ENCODE data around the gene MORN3.
"Not testable (repeated sequence)": the region's sequence is repeated elsewhere in the genome, so short reads cannot be mapped to it uniquely, and the experiment has no call there.

Gene MORN3

DNA sequence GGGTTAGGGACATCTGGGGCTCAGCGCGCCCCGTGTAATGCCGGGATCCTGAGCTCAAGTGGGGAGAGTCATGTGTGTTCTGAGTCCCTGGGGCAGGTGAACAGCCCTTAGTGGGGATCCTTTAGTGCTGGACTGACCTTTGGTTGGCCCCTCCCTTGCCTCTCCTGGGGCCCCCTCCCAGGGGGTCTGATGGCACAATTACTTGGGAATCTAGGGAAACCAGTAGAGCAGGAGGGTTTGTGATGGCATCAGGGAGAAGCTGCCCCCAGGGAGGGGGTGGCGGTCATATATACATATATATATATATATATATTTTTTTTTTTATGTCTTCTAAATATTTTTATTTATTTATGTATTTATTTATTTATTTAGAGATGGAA lies at the start of gene MORN3:
Gene MORN3 (minus strand): TSS at position 134 of the 380 bp plus-strand sequence. CDS start 171 bp downstream, outside the sequence.
- DNase-seq, result no peak

DNA sequence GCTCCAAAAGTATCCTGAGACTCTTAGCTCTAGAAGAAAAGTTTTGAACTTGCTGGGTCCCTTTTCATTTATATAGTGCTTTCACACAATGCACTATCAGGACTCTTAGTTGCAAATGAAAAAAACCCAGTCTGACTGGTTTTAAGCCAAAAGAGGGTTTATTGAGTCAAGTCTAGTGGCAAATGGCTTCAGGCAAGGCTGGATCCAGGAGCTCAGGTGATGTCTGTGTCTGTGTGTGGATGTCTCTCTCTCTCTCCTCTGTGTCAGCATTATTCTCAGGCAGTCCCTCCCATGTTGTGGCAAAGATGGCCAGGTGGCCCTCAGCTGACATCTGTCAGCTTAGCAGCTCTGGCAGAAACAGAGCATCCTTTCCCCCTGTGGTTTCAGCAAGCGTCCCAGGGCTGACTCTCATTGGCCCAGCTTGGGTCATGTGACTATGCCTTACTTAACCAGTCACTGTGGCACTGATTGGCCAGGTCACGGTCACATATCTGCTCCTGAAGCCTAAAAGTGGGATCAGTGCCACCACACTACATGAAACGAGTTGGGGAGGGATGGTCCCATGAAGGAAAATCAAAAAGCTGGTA lies 49.3 kb upstream of the MORN3 start:
- no peak for DNase-seq

GRCh38 chr12:121717041-121717699 lies 47.7 kb upstream of the MORN3 start:
- no peak for DNase-seq

DNA sequence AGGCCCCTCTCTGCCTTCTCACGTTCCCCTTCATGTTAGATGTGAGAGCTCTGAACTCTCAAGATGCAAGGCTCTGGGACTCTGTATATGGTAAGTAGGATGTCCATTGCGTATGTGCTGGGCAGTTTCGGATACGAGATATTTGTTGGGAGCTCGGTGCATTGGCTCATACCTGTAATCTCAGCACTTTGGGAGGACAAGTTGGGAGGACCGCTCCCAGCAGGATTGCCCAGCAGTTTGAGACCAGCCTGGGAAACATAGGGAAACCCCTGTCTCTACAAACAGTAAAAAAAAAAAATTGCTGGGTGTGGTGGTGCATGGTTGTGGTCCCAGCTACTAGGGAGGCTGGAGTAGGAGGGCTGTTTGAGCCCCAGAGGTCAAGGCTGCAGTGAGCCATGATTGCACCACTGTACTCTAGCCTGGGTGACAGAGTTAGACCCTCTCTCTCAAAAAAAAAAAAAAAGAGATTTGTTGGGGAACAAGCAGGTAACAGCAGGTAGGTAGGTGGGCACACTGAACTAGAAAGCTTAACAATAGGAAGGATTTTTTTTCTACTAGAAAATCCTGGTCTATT lies 46.5 kb upstream of the MORN3 start:
- no peak for DNase-seq

- DNase-seq, result not testable (repeated sequence)
Observed at GRCh38 chr12:121715055-121715454, 45.6 kb upstream of the MORN3 start.

DNA sequence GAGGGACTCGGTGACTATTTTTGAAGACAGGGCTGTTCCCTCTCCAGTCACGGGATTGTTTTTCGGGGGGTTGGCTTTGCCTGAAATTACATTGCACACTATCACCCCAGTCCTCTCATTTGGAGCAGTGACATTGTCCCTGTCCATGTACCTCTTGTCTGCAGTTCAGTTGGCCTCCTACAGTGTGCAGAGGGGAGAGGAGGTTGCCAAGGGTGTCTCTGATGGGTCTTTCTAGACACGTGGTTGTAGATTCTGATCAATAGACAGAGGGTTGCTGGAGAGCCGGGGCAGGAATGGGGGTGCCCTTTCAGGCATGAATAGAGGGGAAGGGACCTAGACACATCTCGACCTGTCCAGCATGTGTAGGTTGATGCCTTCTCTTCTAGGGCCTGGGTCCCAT lies 44.3 kb upstream of the MORN3 start:
- no peak for DNase-seq

DNA sequence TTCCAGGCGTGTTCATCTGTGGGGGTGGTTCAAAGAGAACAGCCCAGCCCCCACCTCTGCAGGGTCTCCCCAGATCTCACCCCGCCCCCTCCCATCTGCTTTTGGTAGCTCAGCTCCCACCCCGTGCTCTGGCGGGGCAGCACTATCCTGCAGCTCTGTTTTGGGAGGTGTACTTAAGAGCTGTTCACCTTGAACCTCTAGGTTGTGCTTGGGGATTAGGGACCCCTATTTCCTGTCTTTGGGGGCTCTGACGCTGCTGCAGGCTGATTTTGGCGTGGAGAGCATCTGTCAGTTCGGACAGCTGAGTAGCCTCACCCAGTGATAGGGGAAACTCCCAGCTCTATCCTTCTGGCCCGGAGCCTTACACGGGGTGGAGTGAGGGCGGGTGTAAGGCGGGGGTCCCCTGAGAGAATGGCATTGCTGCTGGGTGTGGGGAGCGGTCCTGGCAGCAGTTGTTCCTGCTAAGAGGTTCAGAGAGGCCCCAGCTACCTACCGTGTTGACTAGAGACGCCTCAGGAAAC lies 43.9 kb upstream of the MORN3 start:
- no peak for DNase-seq

- DNase-seq, result peak; percentile 66 to 77 (median 72)
Observed at GRCh38 chr12:121712461-121713256, 43.2 kb upstream of the MORN3 start, which contains the start of gene TMEM120B. Gene TMEM120B, plus strand, starts transcription at chr12:121712752. Its CDS starts 144 bp downstream, at chr12:121712896.

DNA sequence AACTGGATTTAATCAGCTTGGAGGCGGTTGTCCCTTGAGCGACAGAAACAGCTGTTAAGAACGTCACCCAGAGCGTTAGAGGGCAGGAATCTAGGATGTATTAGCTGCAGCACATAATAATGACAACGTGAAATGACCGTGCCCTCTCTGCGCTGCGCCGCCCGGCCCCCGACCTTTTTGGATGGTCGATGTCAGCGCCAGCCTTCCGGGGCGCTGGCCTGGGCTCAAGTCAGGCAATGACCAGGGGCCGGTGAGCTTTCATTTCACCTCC lies 42.7 kb upstream of the MORN3 start:
- no peak for DNase-seq

DNA sequence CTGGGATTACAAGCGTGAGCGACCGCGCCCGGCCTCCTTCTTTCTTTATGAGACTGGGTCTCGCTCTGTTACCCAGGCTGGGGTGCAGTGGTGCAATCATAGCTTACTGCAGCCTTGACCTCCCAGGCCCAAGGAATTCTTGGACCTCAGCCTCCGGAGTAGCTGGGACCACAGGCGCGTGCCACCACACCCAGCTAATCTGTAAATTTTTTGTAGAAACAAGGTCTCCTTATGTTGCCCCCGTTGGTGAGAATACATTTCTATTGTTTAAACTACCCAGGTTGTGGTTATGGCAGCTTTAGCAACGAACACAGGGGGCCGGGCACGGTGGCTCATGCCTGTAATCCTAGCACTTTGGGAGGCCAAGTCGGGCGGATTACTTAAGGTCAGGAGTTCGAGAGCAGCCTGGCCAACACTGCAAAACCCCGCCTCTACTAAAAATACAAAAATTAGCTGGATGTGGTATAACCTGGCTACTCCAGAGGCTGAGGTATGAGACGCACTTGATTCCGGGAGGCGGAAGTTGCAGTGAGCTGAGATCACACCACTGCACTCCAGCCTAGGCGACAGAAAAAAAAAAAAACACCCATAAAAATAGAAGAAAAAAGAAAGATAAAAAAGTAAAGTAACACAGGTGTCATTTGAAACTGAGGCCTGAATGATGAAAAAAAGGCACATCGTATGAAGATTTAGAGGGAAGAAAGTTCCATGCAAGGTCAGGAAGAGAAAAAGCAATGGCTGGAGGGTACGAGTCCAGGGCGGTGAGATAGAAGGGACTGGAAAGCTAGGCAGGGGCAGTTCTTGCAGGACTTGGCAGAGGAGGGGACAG lies 42.1 kb upstream of the MORN3 start:
- no peak for DNase-seq

- DNase-seq, result no peak
Observed at GRCh38 chr12:121709478-121709961, 40.1 kb upstream of the MORN3 start.

DNA sequence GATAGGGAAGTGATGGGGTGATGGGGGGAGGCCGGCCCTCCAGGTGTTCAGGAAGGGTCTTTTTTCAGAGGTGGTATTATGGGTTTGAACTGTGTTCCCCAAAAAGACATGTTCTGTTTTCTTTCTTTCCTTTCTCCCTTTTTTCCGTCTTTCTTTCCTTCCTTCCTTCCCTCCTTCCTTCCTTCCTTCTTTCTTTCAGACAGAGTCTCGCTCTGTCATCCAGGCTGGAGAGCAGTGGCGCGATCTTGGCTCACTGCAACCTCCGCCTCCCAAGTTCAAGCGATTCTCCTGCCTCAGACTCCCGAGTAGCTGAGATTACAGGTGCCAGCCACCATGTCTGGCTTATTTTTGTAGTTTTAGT lies 39.6 kb upstream of the MORN3 start:
- DNase-seq, result not testable (repeated sequence)

GRCh38 chr12:121708313-121709063 lies 39.0 kb upstream of the MORN3 start:
- DNase-seq, result no peak

- no peak for DNase-seq
Observed at GRCh38 chr12:121705514-121705913, 36.1 kb upstream of the MORN3 start.

DNA sequence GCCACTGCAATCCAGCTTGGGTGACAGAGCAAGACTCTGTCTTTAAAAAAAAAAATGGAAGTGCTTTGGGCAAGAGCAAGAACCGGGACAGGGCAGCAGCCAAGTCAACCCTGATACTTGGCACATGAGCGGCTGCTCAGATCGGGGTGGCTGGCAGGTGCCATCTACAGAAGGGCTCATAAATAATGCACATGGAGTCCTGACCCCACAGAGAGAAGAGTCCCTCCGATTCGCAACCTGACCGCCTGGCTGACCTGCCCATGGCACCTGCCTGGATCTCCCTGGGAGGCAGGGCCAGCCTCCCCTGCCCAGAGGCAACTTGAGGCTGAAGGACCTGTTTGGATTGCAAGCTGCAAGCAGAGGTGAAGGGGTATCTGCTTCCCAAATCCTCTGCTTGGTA lies 33.5 kb upstream of the MORN3 start:
- no peak for DNase-seq

DNA sequence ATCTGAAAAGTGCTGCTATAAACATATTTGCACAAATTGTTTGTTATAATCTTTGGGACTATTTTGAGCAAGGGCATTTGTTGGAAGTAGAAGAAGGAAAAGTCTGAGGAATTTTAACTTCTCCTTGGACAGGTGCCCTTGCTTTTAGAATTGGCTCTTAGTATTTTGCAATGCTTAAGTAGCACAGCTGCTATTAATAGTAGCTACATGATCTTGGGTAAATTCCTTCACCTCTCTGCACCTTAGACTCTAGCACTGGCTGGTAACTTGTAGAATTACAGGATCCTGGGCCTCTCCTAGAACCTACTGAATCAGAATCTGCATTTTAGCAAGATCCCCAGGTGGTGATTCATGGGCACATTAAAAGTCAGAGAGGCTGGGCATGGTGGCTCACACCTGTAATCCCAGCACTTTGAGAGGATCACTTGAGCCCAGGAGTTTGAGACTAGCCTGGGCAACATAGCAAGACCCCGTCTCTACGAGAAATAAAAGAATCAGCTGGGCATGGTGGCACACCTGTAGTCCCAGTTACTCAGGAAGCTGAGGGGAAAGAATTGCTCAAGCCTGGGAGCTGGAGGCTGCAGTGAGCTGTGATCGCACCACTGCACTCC lies 32.3 kb upstream of the MORN3 start:
- no peak for DNase-seq

- DNase-seq, result not testable (repeated sequence)
Observed at GRCh38 chr12:121697861-121698260, 28.4 kb upstream of the MORN3 start.

DNA sequence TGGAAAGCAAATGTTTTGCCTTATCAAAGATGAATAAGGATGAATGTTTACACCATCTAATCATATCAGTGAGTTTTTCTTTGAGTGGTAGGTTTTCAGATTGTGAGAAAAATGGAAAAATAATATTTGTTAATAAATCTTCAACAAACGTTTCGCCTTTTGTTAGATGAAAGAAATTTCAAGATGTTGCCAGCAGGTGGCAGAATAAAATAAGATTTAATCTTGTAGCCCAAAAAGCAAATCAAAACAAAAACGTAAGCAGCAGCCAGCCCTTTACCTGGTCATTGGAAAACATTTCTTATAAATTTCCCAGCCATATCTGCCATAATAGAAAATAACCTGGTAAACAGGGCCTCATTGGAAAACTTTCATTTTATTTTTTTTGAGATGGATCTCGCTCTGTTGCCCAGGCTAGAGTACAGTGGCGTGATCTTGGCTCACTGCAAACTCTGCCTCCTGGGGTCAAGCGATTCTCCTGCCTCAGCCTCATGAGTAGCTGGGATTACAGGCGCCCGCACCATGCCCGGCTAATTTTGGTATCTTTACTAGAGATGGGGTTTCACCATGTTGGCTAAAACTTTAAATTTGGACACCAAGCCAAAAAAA lies 27.7 kb upstream of the MORN3 start:
- DNase-seq, result peak in 1 of 4 experiments; percentile 17

DNA sequence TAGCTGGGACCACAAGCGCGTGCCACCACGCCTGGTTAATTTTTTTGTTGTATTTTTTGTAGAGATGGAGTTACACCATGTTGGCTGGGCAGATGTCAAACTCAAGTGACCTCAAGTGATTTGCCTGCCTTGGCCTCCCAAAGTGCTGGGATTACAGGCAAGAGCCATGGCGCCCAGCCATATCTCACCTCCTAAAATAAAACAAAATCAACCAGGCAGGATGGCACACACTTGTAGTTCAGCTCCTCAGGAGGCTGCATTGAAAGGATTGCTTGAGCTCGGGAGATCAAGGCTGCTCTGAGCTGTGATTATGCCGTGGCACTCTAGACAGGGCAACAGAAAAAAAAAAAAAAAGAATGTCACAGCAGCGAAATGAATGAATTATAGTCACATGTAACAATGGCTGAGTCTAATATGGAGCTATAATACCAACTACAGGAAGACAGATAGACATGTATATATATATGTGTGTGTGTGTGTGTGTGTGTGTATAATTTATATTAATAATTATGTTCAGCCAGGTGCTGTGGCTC lies 23.8 kb upstream of the MORN3 start:
- DNase-seq, result no peak

GRCh38 chr12:121692744-121693143 lies 23.3 kb upstream of the MORN3 start:
- not testable (repeated sequence) for DNase-seq

DNA sequence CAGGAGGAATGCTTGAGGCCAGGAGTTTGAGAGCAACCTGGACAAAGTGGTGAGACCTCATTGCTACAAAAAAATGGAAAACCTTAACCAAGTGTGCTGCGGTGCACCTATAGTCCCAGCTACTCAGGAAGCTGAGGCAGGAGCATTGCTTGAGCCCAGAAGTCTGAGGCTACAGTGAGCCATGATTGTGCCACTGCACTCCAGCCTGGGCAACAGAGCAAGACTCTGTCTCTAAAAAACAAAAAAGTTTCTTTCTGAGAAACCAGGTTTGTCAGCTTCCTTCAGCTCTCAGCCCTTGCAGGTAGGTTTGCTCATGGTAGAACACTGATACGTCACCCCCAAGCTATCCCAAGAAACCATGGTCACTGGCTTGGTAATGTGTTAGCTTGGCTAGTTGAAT lies 20.0 kb upstream of the MORN3 start:
- no peak for DNase-seq

Measured in activated CD4-positive, CD25-positive, alpha-beta regulatory T cell (primary cell).